CD14-positive monocyte (primary cell): ENCODE results near the gene SLC22A17. TPM values are rescaled to one million over a fixed set of nuclear protein-coding genes. Genes with fewer than 3 reads are reported as not detected.

ENCODE experiments used
- DNase-seq, 3 donors: peaks; one replicate each; pipeline ENCODE4 v3.0.0-alpha.2; 2011 to 2022
- H2AFZ ChIP-seq: 2 replicates; pipeline ENCODE4 v1.6.0; 2012; ENCODE audit warnings: mild to moderate bottlenecking, low read depth, low read length, inconsistent platforms; ENCODE audit not compliant: insufficient read depth, poor library complexity, severe bottlenecking
- H3K27ac ChIP-seq, 2 donors: 1 replicate in 1 of 2; 2 replicates in 1 of 2; pipeline ENCODE4 v1.5.1; 2012 to 2013; ENCODE audit warnings: low read length in 2 of 2, control low read depth in 1 of 2, inconsistent platforms in 1 of 2, low read depth in 1 of 2, mild to moderate bottlenecking in 1 of 2
- H3K27me3 ChIP-seq, 2 donors: one replicate each; pipeline versions ENCODE4 v1.6.0 to v1.6.1; 2011 to 2013; ENCODE audit warnings: low read length in 2 of 2; ENCODE audit not compliant: control insufficient read depth in 2 of 2, insufficient read depth in 2 of 2
- H3K36me3 ChIP-seq, 2 donors: replicated peaks in 1 of 2; 1 replicate in 1 of 2; 2 replicates in 1 of 2; pipeline versions ENCODE4 v1.5.1 to v1.6.1; 2012 to 2013; ENCODE audit warnings: low read length in 2 of 2, control low read depth in 1 of 2, inconsistent platforms in 1 of 2, mild to moderate bottlenecking in 1 of 2; ENCODE audit not compliant: insufficient read depth in 2 of 2, control insufficient read depth in 1 of 2
- H3K4me1 ChIP-seq, 2 donors: 1 replicate in 1 of 2; 2 replicates in 1 of 2; pipeline versions ENCODE4 v1.5.1 to v1.6.1; 2012 to 2013; ENCODE audit warnings: low read length in 2 of 2, control low read depth in 1 of 2, inconsistent platforms in 1 of 2, mild to moderate bottlenecking in 1 of 2, moderate library complexity in 1 of 2; ENCODE audit not compliant: insufficient read depth in 2 of 2, control insufficient read depth in 1 of 2
- H3K4me2 ChIP-seq: replicated peaks from 2 replicates; pipeline ENCODE3; 2012; ENCODE audit warnings: low read length, moderate library complexity, mild to moderate bottlenecking; ENCODE audit not compliant: poor library complexity, severe bottlenecking; ENCODE audit errors: extremely low read depth
- H3K4me3 ChIP-seq, 3 experiments: fragments of 200-600 bp in 1 of 3; sonication (generic) in 1 of 3; replicated peaks in 1 of 3; 1 replicate in 2 of 3; 2 replicates in 1 of 3; pipeline ENCODE4 v1.5.1; 2011 to 2013; ENCODE audit warnings: low read length in 3 of 3, mild to moderate bottlenecking in 3 of 3, control low read depth in 2 of 3, low read depth in 2 of 3, inconsistent platforms in 1 of 3, moderate library complexity in 1 of 3
- H3K79me2 ChIP-seq: 2 replicates; pipeline ENCODE4 v1.6.0; 2012; ENCODE audit warnings: mild to moderate bottlenecking, control low read depth, inconsistent platforms, low read length, moderate library complexity; ENCODE audit not compliant: insufficient read depth
- H3K9ac ChIP-seq: 2 replicates; pipeline ENCODE4 v1.6.0; 2017; ENCODE audit warnings: low read length, mild to moderate bottlenecking; ENCODE audit not compliant: insufficient read depth, poor library complexity, severe bottlenecking
- H3K9me3 ChIP-seq, 2 donors: replicated peaks in 1 of 2; 1 replicate in 1 of 2; 2 replicates in 1 of 2; pipeline versions ENCODE4 v1.5.1 to v1.6.1; 2012 to 2013; ENCODE audit warnings: low read length in 2 of 2, control low read depth in 1 of 2; ENCODE audit not compliant: control insufficient read depth in 1 of 2, insufficient read depth in 1 of 2
- H4K20me1 ChIP-seq: 2 replicates; pipeline ENCODE4 v1.6.0; 2012; ENCODE audit warnings: mild to moderate bottlenecking, low read length, control low read depth, moderate library complexity; ENCODE audit not compliant: insufficient read depth
- H3K27ac Mint-ChIP-seq, 7 donors: one replicate each; pipeline ENCODE4 v1.8.0; 2020; ENCODE audit warnings: mild to moderate bottlenecking in 7 of 7, mixed read lengths in 7 of 7, moderate library complexity in 6 of 7, inconsistent platforms in 2 of 7
- H3K27me3 Mint-ChIP-seq, 3 donors: one replicate each; pipeline ENCODE4 v1.8.0; 2021 to 2022; ENCODE audit warnings: low read depth in 3 of 3, mild to moderate bottlenecking in 3 of 3, mixed read lengths in 3 of 3, moderate library complexity in 3 of 3, inconsistent platforms in 1 of 3
- H3K36me3 Mint-ChIP-seq, 2 donors: one replicate each; pipeline ENCODE4 v1.8.0; 2020; ENCODE audit warnings: mixed read lengths in 2 of 2, inconsistent platforms in 1 of 2, mild to moderate bottlenecking in 1 of 2
- H3K4me1 Mint-ChIP-seq: one replicate; pipeline ENCODE4 v1.8.0; 2020; ENCODE audit warnings: mild to moderate bottlenecking, mixed read lengths
- H3K4me3 Mint-ChIP-seq, 2 donors: one replicate each; pipeline ENCODE4 v1.8.0; 2020; ENCODE audit warnings: mild to moderate bottlenecking in 2 of 2, mixed read lengths in 2 of 2, moderate library complexity in 1 of 2
- H3K9me3 Mint-ChIP-seq, 7 donors: one replicate each; pipeline ENCODE4 v1.8.0; 2020 to 2022; ENCODE audit warnings: mixed read lengths in 7 of 7, mild to moderate bottlenecking in 6 of 7, moderate library complexity in 6 of 7, inconsistent platforms in 2 of 7
- WGBS: methylation state at CpG from one replicate; pipeline ENCODE4 v1.1.5; 2013; ENCODE audit warnings: missing lambda C conversion rate; ENCODE audit not compliant: insufficient coverage; 5-methylcytosine and 5-hydroxymethylcytosine counted together
- intact Hi-C, 2 donors: fragments of 100-400 bp; cut with micrococcal nuclease; formaldehyde crosslinking; loops; one replicate each; pipeline versions ENCODE4 v1.15.0 to v1.15.1; 2023
- polyA plus RNA-seq, 3 donors: library from polyadenylated mRNA; depleted of rRNA in 1 of 3; unstranded in 2 of 3; stranded (reverse) in 1 of 3; fragments of 300-500 nt in 2 of 3; fragments of >200 nt in 1 of 3; fragmentation: Illumina TruSeq in 2 of 3; gene quantifications; 1 replicate in 2 of 3; 2 replicates in 1 of 3; pipeline ENCODE4 v1.2.3, GENCODE V29; 2012 to 2021
- TF ChIP-seq, protein P1 (sequence below): fragments of 200-600 bp; IDR thresholded peaks from one replicate; pipeline ENCODE4 v1.8.0; 2022; ENCODE audit warnings: antibody characterized with exemption, mild to moderate bottlenecking

The SLC22A17 gene
- polyA plus RNA-seq, 3 donors, result not detected

- no peak overlapping the region for H3K27ac ChIP-seq
- Mint-ChIP-seq H3K4me3 (no peak overlapping the region), H3K27me3 (peaks cover 25 to 30% (median 29%) of the 10 kb centered on the region in 3 donors), H3K27ac (no peak overlapping the region), H3K9me3 (peaks cover 0 to 4% (median 0%) of the 10 kb centered on the region in 7 donors), H3K4me1 (no peaks in the 10 kb centered on the region), H3K36me3 (no peaks in the 10 kb centered on the region)
- 95% methylated on average over 10 of the region's 12 CpGs for WGBS
- H3K27me3 ChIP-seq, result peaks cover 9 to 36% of the 10 kb centered on the region in 2 donors
- H3K4me3 ChIP-seq, result no peak overlapping the region
- no peaks in the 10 kb centered on the region for H3K36me3 ChIP-seq
- H2AFZ ChIP-seq, result no peak overlapping the region
- no peak for DNase-seq
- H3K9me3 ChIP-seq, result peaks cover 0 to 5% of the 10 kb centered on the region in 2 donors
- no peak overlapping the region for H3K9ac ChIP-seq
- TF ChIP-seq, protein P1, sequence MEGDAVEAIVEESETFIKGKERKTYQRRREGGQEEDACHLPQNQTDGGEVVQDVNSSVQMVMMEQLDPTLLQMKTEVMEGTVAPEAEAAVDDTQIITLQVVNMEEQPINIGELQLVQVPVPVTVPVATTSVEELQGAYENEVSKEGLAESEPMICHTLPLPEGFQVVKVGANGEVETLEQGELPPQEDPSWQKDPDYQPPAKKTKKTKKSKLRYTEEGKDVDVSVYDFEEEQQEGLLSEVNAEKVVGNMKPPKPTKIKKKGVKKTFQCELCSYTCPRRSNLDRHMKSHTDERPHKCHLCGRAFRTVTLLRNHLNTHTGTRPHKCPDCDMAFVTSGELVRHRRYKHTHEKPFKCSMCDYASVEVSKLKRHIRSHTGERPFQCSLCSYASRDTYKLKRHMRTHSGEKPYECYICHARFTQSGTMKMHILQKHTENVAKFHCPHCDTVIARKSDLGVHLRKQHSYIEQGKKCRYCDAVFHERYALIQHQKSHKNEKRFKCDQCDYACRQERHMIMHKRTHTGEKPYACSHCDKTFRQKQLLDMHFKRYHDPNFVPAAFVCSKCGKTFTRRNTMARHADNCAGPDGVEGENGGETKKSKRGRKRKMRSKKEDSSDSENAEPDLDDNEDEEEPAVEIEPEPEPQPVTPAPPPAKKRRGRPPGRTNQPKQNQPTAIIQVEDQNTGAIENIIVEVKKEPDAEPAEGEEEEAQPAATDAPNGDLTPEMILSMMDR, result no peak
- H3K79me2 ChIP-seq, result no peaks in the 10 kb centered on the region
- no peaks in the 10 kb centered on the region for H4K20me1 ChIP-seq
- no peaks in the 10 kb centered on the region for H3K4me1 ChIP-seq
- H3K4me2 ChIP-seq, result no peak overlapping the region
- intact Hi-C loops, result no loop called here
Measured at GRCh38 chr14:23358553-23359166, 6.0 kb upstream of the SLC22A17 start.

DNA sequence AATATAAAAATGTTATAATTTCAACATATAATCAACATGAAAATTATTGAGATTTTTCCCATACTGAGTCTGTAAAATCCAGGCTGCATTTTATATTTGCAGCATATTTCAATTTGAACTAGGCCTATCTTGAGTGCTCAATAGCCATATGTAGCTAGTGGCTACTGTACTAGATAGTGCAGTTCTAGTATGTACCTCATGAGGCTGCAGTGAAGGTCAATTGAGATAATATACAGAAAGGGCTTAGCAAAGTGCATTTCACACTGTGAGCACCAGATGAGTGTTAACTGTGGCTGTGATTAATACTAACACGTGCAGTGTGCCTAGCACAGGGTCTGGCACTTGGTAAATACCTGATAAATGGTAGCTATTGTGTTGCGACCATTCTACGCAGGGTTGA is 5.4 kb upstream of the SLC22A17 start:
- Histone ChIP-seq H3K36me3 (no peaks in the 10 kb centered on the region), H2AFZ (no peak overlapping the region), H3K9me3 (peaks cover 0 to 11% of the 10 kb centered on the region in 2 donors), H3K4me2 (no peak overlapping the region), H3K79me2 (no peaks in the 10 kb centered on the region), H3K9ac (no peak overlapping the region), H4K20me1 (no peaks in the 10 kb centered on the region), H3K4me3 (no peak overlapping the region), H3K4me1 (no peaks in the 10 kb centered on the region), H3K27ac (no peak overlapping the region), H3K27me3 (peaks cover 15 to 37% of the 10 kb centered on the region in 2 donors)
- Mint-ChIP-seq H3K9me3 (peaks cover 0 to 5% (median 0%) of the 10 kb centered on the region in 7 donors), H3K4me1 (peaks cover under 1% of the 10 kb centered on the region), H3K27me3 (peaks cover 26 to 30% (median 30%) of the 10 kb centered on the region in 3 donors), H3K27ac (no peak overlapping the region), H3K4me3 (no peak overlapping the region), H3K36me3 (peaks cover 0 to under 1% of the 10 kb centered on the region in 2 donors)
- DNase-seq, result no peak
- 92% methylated on average over 2 of the region's 3 CpGs for WGBS
- intact Hi-C loops, result no loop called here
- TF ChIP-seq, protein P1, result no peak
